Neural cell (in vitro differentiated cells): ENCODE results near the gene CELF4.

Source experiments
- EP300 ChIP-seq: fragments of 450-650 bp; conservative IDR thresholded peaks from 2 replicates; pipeline ENCODE4 v1.6.1; 2014; ENCODE audit warnings: antibody characterized with exemption, mild to moderate bottlenecking, moderate library complexity; ENCODE audit not compliant: poor library complexity, severe bottlenecking
- EZH2 ChIP-seq: fragments of 200-600, 300-800 bp; shearing (Covaris generic), sonication (generic); IDR thresholded peaks from 2 replicates; pipeline ENCODE4 v1.6.1; 2014; ENCODE audit warnings: antibody characterized with exemption, low read length, borderline replicate concordance, mild to moderate bottlenecking; ENCODE audit not compliant: insufficient read depth, poor library complexity, severe bottlenecking
- TF ChIP-seq, protein P1 (sequence below): fragments of 450-650 bp; IDR thresholded peaks from 2 replicates; pipeline ENCODE4 v1.5.1; 2014; ENCODE audit warnings: antibody characterized with exemption, mild to moderate bottlenecking, moderate library complexity; ENCODE audit not compliant: poor library complexity, severe bottlenecking

DNA sequence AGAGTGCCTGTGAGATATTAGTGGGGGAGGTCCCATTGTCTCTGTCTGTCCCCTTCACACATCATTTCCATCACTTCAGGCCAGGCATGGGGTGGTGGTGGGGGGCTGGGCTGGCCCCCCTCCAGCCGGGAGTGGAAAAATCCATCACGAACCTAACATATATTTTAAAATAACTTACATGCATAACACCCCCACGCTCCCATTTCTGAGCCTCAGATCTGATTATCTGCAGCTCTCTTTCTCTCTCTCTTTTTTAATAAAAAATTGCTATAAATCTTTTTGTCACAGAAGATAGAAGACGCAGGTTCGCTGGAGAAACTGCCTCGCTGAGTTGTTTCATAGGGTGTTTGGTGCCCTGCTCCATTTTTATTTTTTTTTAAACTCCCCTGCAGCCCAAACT lies 159.8 kb downstream of the CELF4 start:
- TF ChIP-seq, protein P1, sequence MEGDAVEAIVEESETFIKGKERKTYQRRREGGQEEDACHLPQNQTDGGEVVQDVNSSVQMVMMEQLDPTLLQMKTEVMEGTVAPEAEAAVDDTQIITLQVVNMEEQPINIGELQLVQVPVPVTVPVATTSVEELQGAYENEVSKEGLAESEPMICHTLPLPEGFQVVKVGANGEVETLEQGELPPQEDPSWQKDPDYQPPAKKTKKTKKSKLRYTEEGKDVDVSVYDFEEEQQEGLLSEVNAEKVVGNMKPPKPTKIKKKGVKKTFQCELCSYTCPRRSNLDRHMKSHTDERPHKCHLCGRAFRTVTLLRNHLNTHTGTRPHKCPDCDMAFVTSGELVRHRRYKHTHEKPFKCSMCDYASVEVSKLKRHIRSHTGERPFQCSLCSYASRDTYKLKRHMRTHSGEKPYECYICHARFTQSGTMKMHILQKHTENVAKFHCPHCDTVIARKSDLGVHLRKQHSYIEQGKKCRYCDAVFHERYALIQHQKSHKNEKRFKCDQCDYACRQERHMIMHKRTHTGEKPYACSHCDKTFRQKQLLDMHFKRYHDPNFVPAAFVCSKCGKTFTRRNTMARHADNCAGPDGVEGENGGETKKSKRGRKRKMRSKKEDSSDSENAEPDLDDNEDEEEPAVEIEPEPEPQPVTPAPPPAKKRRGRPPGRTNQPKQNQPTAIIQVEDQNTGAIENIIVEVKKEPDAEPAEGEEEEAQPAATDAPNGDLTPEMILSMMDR: no peak
- TF ChIP-seq EZH2 (no peak), EP300 (no peak)
